Activated T-helper 9 cell treated with anti-CD3 and anti-CD28 coated beads, Interleukin-2, amount 50 U/mL, for 16 hours (primary cell): ENCODE data around the gene GEN1.
"Not testable (repeated sequence)": the region's sequence is repeated elsewhere in the genome, so short reads cannot be mapped to it uniquely, and the experiment has no call there.

Experiments
- DNase-seq: peaks from one replicate; pipeline ENCODE4 v3.0.0-alpha.2; 2020; ENCODE audit warnings: low read depth

Gene GEN1

GRCh38 chr2:17798338-17798737 lies 44.4 kb downstream of the GEN1 start:
- no peak for DNase-seq

- DNase-seq, result no peak
These were observed 45.6 kb downstream of the GEN1 start for GRCh38 chr2:17799301-17800120.

GRCh38 chr2:17800219-17800618 lies 46.3 kb downstream of the GEN1 start:
- DNase-seq, result no peak

GRCh38 chr2:17800693-17801458 lies 46.9 kb downstream of the GEN1 start:
- DNase-seq, result no peak

GRCh38 chr2:17803497-17803896 lies 49.6 kb downstream of the GEN1 start:
- no peak for DNase-seq

- DNase-seq, result no peak
These were observed 50.4 kb downstream of the GEN1 start for GRCh38 chr2:17804358-17804757.

GRCh38 chr2:17805166-17805565 lies 51.2 kb downstream of the GEN1 start:
- DNase-seq, result no peak

- no peak for DNase-seq
These were observed 51.9 kb downstream of the GEN1 start for GRCh38 chr2:17805717-17806363.

GRCh38 chr2:17813010-17813741 lies 59.2 kb downstream of the GEN1 start:
- no peak for DNase-seq

- DNase-seq, result no peak
These were observed 60.0 kb downstream of the GEN1 start for GRCh38 chr2:17813742-17814473.

GRCh38 chr2:17814601-17815000 lies 60.7 kb downstream of the GEN1 start:
- DNase-seq, result no peak

- no peak for DNase-seq
These were observed 61.7 kb downstream of the GEN1 start for GRCh38 chr2:17815468-17816184.

GRCh38 chr2:17816396-17817245 lies 62.7 kb downstream of the GEN1 start, which contains the start of gene MSGN1:
Gene MSGN1 (plus strand): TSS chr2:17816460. CDS start chr2:17816519, 59 bp downstream.
- DNase-seq, result no peak

GRCh38 chr2:17818235-17818815 lies 64.4 kb downstream of the GEN1 start:
- DNase-seq, result no peak

GRCh38 chr2:17821080-17821479 lies 67.1 kb downstream of the GEN1 start:
- DNase-seq, result no peak

GRCh38 chr2:17821535-17822444 lies 67.9 kb downstream of the GEN1 start:
- no peak for DNase-seq

- DNase-seq, result no peak
These were observed 68.6 kb downstream of the GEN1 start for GRCh38 chr2:17822445-17823117.

GRCh38 chr2:17823646-17824045 lies 69.7 kb downstream of the GEN1 start:
- DNase-seq, result not testable (repeated sequence)
